HepG2 (cell line): Measurements from ENCODE around the gene MAFF. TPM values are rescaled to one million over a fixed set of nuclear protein-coding genes. Genes with fewer than 3 reads are reported as not detected.
A peak's percentile ranks its signal among the peaks of the same experiment; 100 is the strongest.

Experiments
- ASH2L ChIP-seq: fragments of 300-600, 200-600 bp; sonication (generic); IDR thresholded peaks from 2 replicates; pipeline ENCODE4 v1.7.0; 2017; ENCODE audit warnings: low read depth, mild to moderate bottlenecking, moderate library complexity, mixed read lengths, low read length; ENCODE audit not compliant: insufficient read length
- EEA1 ChIP-seq: sonication (generic); formaldehyde crosslinking; IDR thresholded peaks from 2 replicates; pipeline ENCODE4 v1.5.1; 2020; ENCODE audit warnings: mild to moderate bottlenecking, missing genetic modification reagents, borderline replicate concordance
- ETS1 ChIP-seq: sonication (generic); formaldehyde crosslinking; IDR thresholded peaks from 2 replicates; pipeline ENCODE4 v1.4.0; 2020; ENCODE audit warnings: missing genetic modification reagents
- KDM1A ChIP-seq: IDR thresholded peaks from 2 replicates; pipeline ENCODE4 v1.6.1; 2016; ENCODE audit warnings: missing compliant biosample characterization
- KDM5B ChIP-seq: sonication (generic); formaldehyde crosslinking; IDR thresholded peaks from 2 replicates; pipeline ENCODE4 v1.4.0; 2020; ENCODE audit warnings: missing genetic modification reagents, mild to moderate bottlenecking, borderline replicate concordance
- NAIF1 ChIP-seq: sonication (generic); formaldehyde crosslinking; IDR thresholded peaks from 2 replicates; pipeline ENCODE4 v1.5.0; 2020; ENCODE audit warnings: mild to moderate bottlenecking, missing genetic modification reagents, borderline replicate concordance
- RBM22 ChIP-seq: fragments of 200-400 bp; formaldehyde crosslinking; optimal IDR thresholded peaks from 2 replicates; pipeline ENCODE3; 2017; ENCODE audit warnings: mild to moderate bottlenecking, low read length, moderate library complexity
- REST ChIP-seq, 2 experiments: IDR thresholded peaks; 2 replicates each; pipeline ENCODE4 v1.6.1; 2011 to 2012; ENCODE audit warnings: low read length in 2 of 2, borderline replicate concordance in 1 of 2, low read depth in 1 of 2, mild to moderate bottlenecking in 1 of 2, moderate library complexity in 1 of 2
- RFX1 ChIP-seq: fragments of 450-650 bp; IDR thresholded peaks from 2 replicates; pipeline ENCODE4 v1.6.1; 2017
- ZBTB21 ChIP-seq: sonication (generic); formaldehyde crosslinking; IDR thresholded peaks from 2 replicates; pipeline ENCODE4 v1.4.0; 2020; ENCODE audit warnings: missing genetic modification reagents
- ZHX1 ChIP-seq: sonication (generic); formaldehyde crosslinking; IDR thresholded peaks from 2 replicates; pipeline ENCODE4 v1.8.1; 2022; ENCODE audit warnings: low read depth, mild to moderate bottlenecking, missing genetic modification reagents
- ZKSCAN8 ChIP-seq: IDR thresholded peaks from 2 replicates; pipeline ENCODE4 v1.6.1; 2016; ENCODE audit warnings: borderline replicate concordance, missing genetic modification reagents, missing compliant biosample characterization
- ZNF205 ChIP-seq: IDR thresholded peaks from 2 replicates; pipeline ENCODE4 v1.6.1; 2018; ENCODE audit warnings: missing biosample characterization, missing genetic modification reagents
- ZNF382 ChIP-seq: sonication (generic); formaldehyde crosslinking; IDR thresholded peaks from 2 replicates; pipeline ENCODE4 v1.5.0; 2020; ENCODE audit warnings: missing genetic modification reagents, mild to moderate bottlenecking, borderline replicate concordance
- ZNF547 ChIP-seq: sonication (generic); formaldehyde crosslinking; IDR thresholded peaks from 2 replicates; pipeline ENCODE4 v1.5.1; 2020; ENCODE audit warnings: mild to moderate bottlenecking, missing genetic modification reagents
- ZNF562 ChIP-seq: sonication (generic); formaldehyde crosslinking; IDR thresholded peaks from 2 replicates; pipeline ENCODE4 v1.8.0; 2022; ENCODE audit warnings: missing genetic modification reagents, borderline replicate concordance
- ZNF710 ChIP-seq: sonication (generic); formaldehyde crosslinking; IDR thresholded peaks from 2 replicates; pipeline ENCODE4 v1.5.0; 2020; ENCODE audit warnings: mild to moderate bottlenecking, missing genetic modification reagents, borderline replicate concordance
- polyA plus RNA-seq, 8 experiments: library from polyadenylated mRNA; depleted of rRNA in 3 of 8; stranded (reverse) in 7 of 8; unstranded in 1 of 8; fragments of >200 nt; fragmentation: Illumina TruSeq in 4 of 8; extraction: Trizol in 4 of 8; gene quantifications; 2 replicates each; pipeline versions ENCODE4 v1.2.1 to v1.2.3, GENCODE V29; 2011 to 2016; ENCODE audit warnings: low read depth in 4 of 8, missing spikeins in 1 of 8, mixed read lengths in 1 of 8; ENCODE audit not compliant: insufficient read depth in 1 of 8
- total RNA-seq, 5 experiments: library from RNA; depleted of rRNA; stranded (reverse); fragments of >200 nt; fragmentation: Illumina TruSeq; extraction: Trizol; gene quantifications; 2 replicates each; pipeline ENCODE4 v1.2.3, GENCODE V29; 2016; ENCODE audit warnings: low read depth in 1 of 5
- TF ChIP-seq, protein P1 (sequence below): sonication (generic); formaldehyde crosslinking; IDR thresholded peaks from 2 replicates; pipeline ENCODE4 v1.4.0; 2020; ENCODE audit warnings: missing genetic modification reagents

The MAFF gene
- total and polyA plus RNA-seq, 2 of the 13 experiments (the other 11 are each of a cell fraction or from before 2014, with no cell fraction given) = 5.4 to 14.3 TPM

- TF ChIP-seq, protein P1, sequence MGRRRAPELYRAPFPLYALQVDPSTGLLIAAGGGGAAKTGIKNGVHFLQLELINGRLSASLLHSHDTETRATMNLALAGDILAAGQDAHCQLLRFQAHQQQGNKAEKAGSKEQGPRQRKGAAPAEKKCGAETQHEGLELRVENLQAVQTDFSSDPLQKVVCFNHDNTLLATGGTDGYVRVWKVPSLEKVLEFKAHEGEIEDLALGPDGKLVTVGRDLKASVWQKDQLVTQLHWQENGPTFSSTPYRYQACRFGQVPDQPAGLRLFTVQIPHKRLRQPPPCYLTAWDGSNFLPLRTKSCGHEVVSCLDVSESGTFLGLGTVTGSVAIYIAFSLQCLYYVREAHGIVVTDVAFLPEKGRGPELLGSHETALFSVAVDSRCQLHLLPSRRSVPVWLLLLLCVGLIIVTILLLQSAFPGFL (CRISPR knock-in tag) = no peak
- TF ChIP-seq ZNF205 (CRISPR knock-in tag) = 0 out of 2 replicates have a peak, but pooled peaks have one; percentile 30
- no peak for TF ChIP-seq NAIF1
- TF ChIP-seq ZKSCAN8 = peak; percentile 49; the same call in 1 of the 2 replicates
- peak; percentile 24; the same call in 1 of the 2 replicates for TF ChIP-seq KDM5B (CRISPR knock-in tag)
- TF ChIP-seq ETS1 (CRISPR knock-in tag) = no peak
- no peak for TF ChIP-seq EEA1 (CRISPR knock-in tag)
- peak; percentile 89; the same call in 1 of the 2 replicates for TF ChIP-seq KDM1A (CRISPR knock-in tag)
- TF ChIP-seq ZNF710 (CRISPR knock-in tag) = peak; percentile 80; the same call in 1 of the 2 replicates
- no peak for TF ChIP-seq ZHX1 (CRISPR knock-in tag)
- TF ChIP-seq RFX1 = no peak
- no peak for TF ChIP-seq ZNF562
- no peak for TF ChIP-seq ZNF382 (CRISPR knock-in tag)
- no peak for TF ChIP-seq RBM22
- no peak for TF ChIP-seq ZNF547 (CRISPR knock-in tag)
- TF ChIP-seq REST (IDR thresholded peaks at IDR 0.05; ENCODE audit: borderline replicate concordance in 1 of 2, low read depth in 1 of 2, low read length in 2 of 2) = no peak
- 0 out of 2 replicates have a peak, but pooled peaks have one; percentile 30 for TF ChIP-seq ZBTB21 (CRISPR knock-in tag)
- peak; percentile 55 for TF ChIP-seq ASH2L
Observed at GRCh38 chr22:38177926-38178604, 23.7 kb upstream of the MAFF start (continued).
